Mammary epithelial cell (primary cell): Measurements from ENCODE around the gene MICALL1.

ENCODE experiments used
- CTCF ChIP-seq, 2 donors: IDR thresholded peaks in 1 of 2; conservative IDR thresholded peaks in 1 of 2; 2 replicates each; pipeline ENCODE4 v1.5.1; 2011 to 2012; ENCODE audit warnings: inconsistent platforms in 2 of 2, low read length in 2 of 2, mild to moderate bottlenecking in 2 of 2, control low read depth in 1 of 2, low read depth in 1 of 2; ENCODE audit not compliant: insufficient read depth in 1 of 2; ENCODE audit errors: extremely low read depth in 1 of 2
- EZH2 ChIP-seq: IDR thresholded peaks from 2 replicates; pipeline ENCODE4 v1.6.1; 2012; ENCODE audit warnings: low read length, inconsistent platforms, borderline replicate concordance

GRCh38 chr22:37989146-37990045, 83.3 kb downstream of the MICALL1 start:
- TF ChIP-seq CTCF (conservative IDR thresholded peaks at IDR 0.05 in 1 of 2, IDR thresholded peaks at IDR 0.05 in 1 of 2; ENCODE audit: extremely low read depth in 1 of 2, insufficient read depth in 1 of 2, low read depth in 1 of 2, low read length in 2 of 2) (no peak), EZH2 (no peak)
